Endothelial cell of umbilical vein (primary cell): Measurements from ENCODE around the gene MRPS5. TPM values are rescaled to one million over a fixed set of nuclear protein-coding genes. Genes with fewer than 3 reads are reported as not detected.

Experiments used
- BruUV-seq: library from RNA; stranded (reverse); fragments of 400-500 nt; replicated peaks from 2 replicates; lab custom pipeline; 2021; lab: Mats Ljungman, UMichigan
- CTCF ChIA-PET: fragments of 300-600, 350-600 bp; sonication (Branson Sonifier 250); formaldehyde crosslinking; loops from one replicate; lab custom pipeline; 2021; ENCODE audit warnings: antibody characterized with exemption, inconsistent platforms; lab: Charles Lee
- POLR2A ChIA-PET: fragments of 300-600, 350-600 bp; sonication (Branson Sonifier 250); formaldehyde crosslinking; loops from one replicate; lab custom pipeline; 2021; ENCODE audit warnings: antibody characterized with exemption, inconsistent platforms; lab: Charles Lee
- DNase-seq: peaks from one replicate; pipeline ENCODE4 v3.0.0-alpha.2; 2011; ENCODE audit warnings: low read depth, low spot score
- FAIRE-seq: peaks from 2 replicates; lab custom pipeline; 2011; peaks lifted over from hg19 to GRCh38; lab: Jason Lieb, UNC
- H2AFZ ChIP-seq: 2 replicates; pipeline ENCODE4 v1.6.0; 2012; ENCODE audit warnings: low read depth, low read length, control low read depth, inconsistent platforms
- H3K27ac ChIP-seq: 2 replicates; pipeline ENCODE4 v1.5.1; 2011; ENCODE audit warnings: low read depth, mild to moderate bottlenecking, control low read depth, low read length, moderate library complexity; ENCODE audit not compliant: insufficient read depth
- H3K27me3 ChIP-seq, 2 experiments: 2 replicates each; pipeline versions ENCODE4 v1.6.0 to v1.6.1; 2011; ENCODE audit warnings: low read length in 2 of 2, mixed read lengths in 1 of 2; ENCODE audit not compliant: control insufficient read depth in 2 of 2, insufficient read depth in 2 of 2
- H3K36me3 ChIP-seq, 2 experiments: 2 replicates in 1 of 2; 3 replicates in 1 of 2; pipeline ENCODE4 v1.5.1; 2011; ENCODE audit warnings: low read length in 2 of 2, mild to moderate bottlenecking in 1 of 2, moderate library complexity in 1 of 2; ENCODE audit not compliant: control insufficient read depth in 2 of 2, insufficient read depth in 2 of 2; ENCODE audit errors: extremely low read depth in 1 of 2
- H3K4me1 ChIP-seq: 3 replicates; pipeline ENCODE4 v1.5.1; 2011; ENCODE audit warnings: mild to moderate bottlenecking, low read length; ENCODE audit not compliant: control insufficient read depth, insufficient read depth; ENCODE audit errors: extremely low read depth
- H3K4me2 ChIP-seq: 2 replicates; pipeline ENCODE4 v1.6.1; 2011; ENCODE audit warnings: low read length, control low read depth, mixed read lengths; ENCODE audit not compliant: insufficient read depth
- H3K4me3 ChIP-seq, 3 experiments: fragments of 200-600 bp in 1 of 3; sonication (generic), shearing (Covaris generic) in 1 of 3; replicated peaks in 1 of 3; 2 replicates each; pipeline ENCODE4 v1.5.1; 2011 to 2016; ENCODE audit warnings: control low read depth in 3 of 3, low read length in 3 of 3, mild to moderate bottlenecking in 2 of 3, inconsistent platforms in 1 of 3, low read depth in 1 of 3, moderate library complexity in 1 of 3; ENCODE audit not compliant: insufficient read depth in 1 of 3
- H3K79me2 ChIP-seq: 2 replicates; pipeline ENCODE4 v1.6.0; 2012; ENCODE audit warnings: low read length, inconsistent platforms; ENCODE audit not compliant: control insufficient read depth, insufficient read depth
- H3K9ac ChIP-seq: replicated peaks from 2 replicates; pipeline ENCODE3; 2011; ENCODE audit warnings: low read length, control low read depth; ENCODE audit not compliant: insufficient read depth; ENCODE audit errors: extremely low read depth
- H3K9me1 ChIP-seq: replicated peaks from 3 replicates; pipeline ENCODE4 v1.6.0; 2011; ENCODE audit warnings: mild to moderate bottlenecking, low read length; ENCODE audit not compliant: control insufficient read depth, insufficient read depth; ENCODE audit errors: extremely low read depth
- H3K9me3 ChIP-seq: replicated peaks from 2 replicates; pipeline ENCODE4 v1.5.1; 2012; ENCODE audit warnings: low read length, inconsistent platforms; ENCODE audit not compliant: control insufficient read depth, insufficient read depth
- H4K20me1 ChIP-seq: replicated peaks from 2 replicates; pipeline ENCODE3; 2011; ENCODE audit warnings: mild to moderate bottlenecking, low read length; ENCODE audit not compliant: control insufficient read depth, insufficient read depth; ENCODE audit errors: extremely low read depth
- EZH2 ChIP-seq: IDR thresholded peaks from 2 replicates; pipeline ENCODE4 v1.6.1; 2012; ENCODE audit warnings: borderline replicate concordance, low read depth, mild to moderate bottlenecking, moderate library complexity, low read length, inconsistent platforms; ENCODE audit not compliant: severe bottlenecking
- FOS ChIP-seq: IDR thresholded peaks from 2 replicates; pipeline ENCODE4 v1.6.1; 2011; ENCODE audit warnings: mild to moderate bottlenecking, low read length, moderate library complexity, borderline replicate concordance; ENCODE audit not compliant: insufficient read depth
- GATA2 ChIP-seq: IDR thresholded peaks from 2 replicates; pipeline ENCODE4 v1.7.0; 2011; ENCODE audit warnings: low read depth, mild to moderate bottlenecking, moderate library complexity, mixed read lengths, low read length; ENCODE audit not compliant: insufficient read length, insufficient read depth
- JUN ChIP-seq: IDR thresholded peaks from 2 replicates; pipeline ENCODE4 v1.6.1; 2011; ENCODE audit warnings: borderline replicate concordance, low read depth; ENCODE audit not compliant: insufficient read length, insufficient read depth
- MYC ChIP-seq: IDR thresholded peaks from one replicate; pipeline ENCODE4 v1.6.1; 2011; ENCODE audit warnings: mild to moderate bottlenecking, low read depth, low read length
- POLR2A ChIP-seq: IDR thresholded peaks from 2 replicates; pipeline ENCODE4 v1.6.1; 2012; ENCODE audit warnings: low read depth, mild to moderate bottlenecking, control low read depth, low read length
- POLR2AphosphoS5 ChIP-seq: IDR thresholded peaks from 2 replicates; pipeline ENCODE4 v1.6.1; 2012; ENCODE audit warnings: low read depth, mild to moderate bottlenecking, control low read depth, low read length, moderate library complexity; ENCODE audit not compliant: insufficient read depth
- dilution Hi-C: fragments of 300-500 bp; cut with MboI; formaldehyde crosslinking; loops from one replicate; pipeline ENCODE4 v1.15.0; 2019; ENCODE audit warnings: low sequenced_read_pairs; ENCODE audit not compliant: extremely low pct_ligation_motif_present
- intact Hi-C: fragments of 100-400 bp; cut with micrococcal nuclease; formaldehyde crosslinking; loops from one replicate; pipeline ENCODE4 v1.10.0; 2022
- polyA plus RNA-seq, 4 experiments: library from polyadenylated mRNA; depleted of rRNA in 3 of 4; stranded (reverse) in 3 of 4; unstranded in 1 of 4; fragments of >200 nt; gene quantifications; 2 replicates each; pipeline versions ENCODE4 v1.2.1 to v1.2.3, GENCODE V29; 2011 to 2012; ENCODE audit warnings: missing spikeins in 1 of 4
- total RNA-seq: library from RNA; stranded (reverse); gene quantifications from 2 replicates; pipeline ENCODE4 v1.2.3, GENCODE V29; 2021

Gene MRPS5
- total and polyA plus RNA-seq, 2 donors (not counting 3 experiments of a cell fraction or from before 2014, with no cell fraction given), result 50.5 to 62.8 TPM

DNA sequence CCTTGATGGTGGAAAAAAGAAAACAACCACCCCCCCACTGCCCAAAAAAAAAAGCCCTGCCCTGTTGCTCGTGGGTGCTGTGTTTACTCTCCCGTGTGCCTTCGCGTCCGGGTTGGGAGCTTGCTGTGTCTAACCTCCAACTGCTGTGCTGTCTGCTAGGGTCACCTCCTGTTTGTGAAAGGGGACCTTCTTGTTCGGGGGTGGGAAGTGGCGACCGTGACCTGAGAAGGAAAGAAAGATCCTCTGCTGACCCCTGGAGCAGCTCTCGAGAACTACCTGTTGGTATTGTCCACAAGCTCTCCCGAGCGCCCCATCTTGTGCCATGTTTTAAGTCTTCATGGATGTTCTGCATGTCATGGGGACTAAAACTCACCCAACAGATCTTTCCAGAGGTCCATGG lies 68.1 kb downstream of the MRPS5 start:
- H3K4me3 ChIP-seq, result no peak overlapping the region
- dilution Hi-C loops, result no loop called here
- intact Hi-C loops, result no loop called here
- H3K27me3 ChIP-seq, result no peaks in the 10 kb centered on the region
- no peaks in the 10 kb centered on the region for H3K9me1 ChIP-seq
- no peak overlapping the region for H3K27ac ChIP-seq
- H2AFZ ChIP-seq, result no peak overlapping the region
- ChIA-PET CTCF (interaction anchor here (0.9 to 1.5 kb wide), 6 partner anchors 23 to 67 kb away, joined by 3 to 5 read pairs (median 4); no protein-coding TSS in a partner anchor), POLR2A (no interaction called here)
- BruUV-seq, result no TSS peak
- TF ChIP-seq POLR2A, result no peak
- TF ChIP-seq FOS, result no peak
- H4K20me1 ChIP-seq, result no peaks in the 10 kb centered on the region
- no peak for FAIRE-seq
- no peaks in the 10 kb centered on the region for H3K9me3 ChIP-seq
- no peak overlapping the region for H3K9ac ChIP-seq
- H3K79me2 ChIP-seq, result no peaks in the 10 kb centered on the region
- H3K4me1 ChIP-seq, result no peaks in the 10 kb centered on the region
- no peak for DNase-seq
- H3K4me2 ChIP-seq, result no peak overlapping the region
- H3K36me3 ChIP-seq, result no peaks in the 10 kb centered on the region

DNA sequence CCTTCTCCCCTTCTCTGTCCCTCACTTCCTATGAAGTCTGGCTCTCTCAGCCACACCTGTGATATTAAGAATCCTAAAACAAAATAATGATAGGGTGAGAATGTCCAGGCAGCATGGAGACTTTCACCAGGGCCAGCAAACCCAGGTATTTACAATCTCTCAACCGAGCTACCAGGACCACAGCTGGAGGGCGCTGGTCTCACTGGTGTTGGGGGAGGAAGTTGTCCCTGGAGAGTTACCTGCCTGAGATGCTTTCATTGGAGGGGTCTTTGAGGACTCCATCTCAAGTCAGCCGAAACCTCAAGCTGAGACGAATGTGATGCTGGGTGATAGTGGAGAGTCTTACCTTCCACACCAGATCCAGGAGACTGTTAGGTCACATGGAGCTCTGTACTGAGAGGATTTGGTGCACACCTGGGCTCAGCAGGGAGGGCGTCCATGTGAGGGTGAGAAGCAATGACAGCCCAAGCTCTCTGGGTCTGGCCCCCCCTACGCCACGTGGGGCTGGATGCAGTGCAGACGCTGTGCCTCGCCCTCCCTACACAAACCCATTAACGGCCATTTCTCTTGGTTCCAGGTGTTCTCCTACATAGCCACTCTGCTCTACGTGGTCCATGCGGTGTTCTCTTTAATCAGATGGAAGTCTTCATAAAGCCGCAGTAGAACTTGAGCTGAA lies 68.7 kb downstream of the MRPS5 start:
- Histone ChIP-seq H2AFZ (no peak overlapping the region), H3K4me2 (no peak overlapping the region), H3K9ac (no peak overlapping the region), H3K9me1 (no peaks in the 10 kb centered on the region), H3K9me3 (no peaks in the 10 kb centered on the region), H3K4me3 (no peak overlapping the region), H3K79me2 (no peaks in the 10 kb centered on the region), H3K27me3 (no peaks in the 10 kb centered on the region), H4K20me1 (no peaks in the 10 kb centered on the region), H3K4me1 (no peaks in the 10 kb centered on the region), H3K27ac (no peak overlapping the region), H3K36me3 (no peaks in the 10 kb centered on the region)
- TF ChIP-seq POLR2A (no peak), JUN (no peak), POLR2AphosphoS5 (no peak), GATA2 (no peak), FOS (no peak), EZH2 (no peak), MYC (no peak)
- POLR2A ChIA-PET, result no interaction called here
- no TSS peak for BruUV-seq
- FAIRE-seq (no peak), DNase-seq (no peak)
- CTCF ChIA-PET, result interaction anchor here (0.9 to 1.5 kb wide), 5 partner anchors 24 to 67 kb away, joined by 3 to 5 read pairs (median 3); no protein-coding TSS in a partner anchor
- dilution Hi-C loops (no loop called here), intact Hi-C loops (no loop called here)
